Motor neuron (in vitro differentiated cells): ENCODE results near the gene METTL2B. TPM values are rescaled to one million over a fixed set of nuclear protein-coding genes. Genes with fewer than 3 reads are reported as not detected.
"Not testable (repeated sequence)": the region's sequence is repeated elsewhere in the genome, so short reads cannot be mapped to it uniquely, and the experiment has no call there.

Source experiments
- ATAC-seq, 8 experiments: fragments of 200-7000 bp; cut with Tn5 transposase; replicated peaks in 6 of 8; 2 replicates each; pipeline ENCODE4 v1.8.0; 2021; ENCODE audit warnings: mild to moderate bottlenecking in 8 of 8, moderate library complexity in 8 of 8
- H3K27ac ChIP-seq, 2 donors: fragments of 250-450 bp; sonication (Bioruptor Pico); 2 replicates each; pipeline ENCODE4 v1.9.0; 2021; ENCODE audit warnings: antibody characterized with exemption in 2 of 2, mild to moderate bottlenecking in 2 of 2, moderate library complexity in 1 of 2
- H3K4me1 ChIP-seq, 2 donors: fragments of 250-450 bp; sonication (Bioruptor Pico); replicated peaks in 1 of 2; 2 replicates each; pipeline ENCODE4 v1.6.1; 2021; ENCODE audit warnings: antibody characterized with exemption in 2 of 2, mild to moderate bottlenecking in 2 of 2, moderate library complexity in 1 of 2
- H3K4me3 ChIP-seq, 5 donors: fragments of 250-450 bp; sonication (Bioruptor Pico); 2 replicates each; pipeline ENCODE4 v1.9.0; 2021; ENCODE audit warnings: antibody characterized with exemption in 5 of 5, mild to moderate bottlenecking in 5 of 5, moderate library complexity in 4 of 5
- WGBS, 10 experiments: fragments of 450-650 bp; shearing (Covaris generic); methylation state at CpG; one replicate each; pipeline ENCODE4 v1.0.0; 2022; 5-methylcytosine and 5-hydroxymethylcytosine counted together
- in situ Hi-C, 9 experiments: fragments of 400-800 bp; cut with MboI; loops; one replicate each; pipeline ENCODE4 v1.15.0; 2021; ENCODE audit warnings: low sequenced_read_pairs in 9 of 9, low pct_unique_long_range_greater_than_20kb in 2 of 9; ENCODE audit not compliant: unreplicated experiment in 9 of 9
- total RNA-seq, 8 experiments: library from RNA; unstranded; fragments of 300-600 nt; gene quantifications; 2 replicates each; pipeline versions ENCODE4 v1.2.3 to v1.2.4, GENCODE V29; 2022

Gene METTL2B
- total RNA-seq, 8 experiments from 2014 or later = 26.9 to 41.6 (median 30.5) TPM

DNA sequence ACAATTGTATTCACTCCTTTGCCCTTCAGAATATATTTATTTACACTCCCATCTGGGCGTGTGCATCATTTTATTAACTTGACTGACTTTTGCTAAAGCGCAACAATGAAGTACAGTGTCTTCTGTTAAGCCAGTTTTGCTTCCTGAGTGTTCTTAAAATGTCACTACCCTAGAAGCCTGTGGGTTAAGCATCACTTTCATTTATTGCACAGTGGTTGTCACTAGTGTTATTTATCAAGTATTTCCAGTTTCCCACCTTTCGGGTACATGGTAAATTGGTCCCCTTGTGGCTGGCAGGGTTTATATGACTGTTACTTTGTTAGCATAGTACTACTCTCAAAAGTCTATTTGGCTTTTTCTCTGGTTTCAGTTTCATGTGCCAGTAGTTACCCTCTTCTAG, 17.6 kb upstream of the METTL2B start:
- in situ Hi-C loops = loop anchor here in 1 of 9 experiments (25.0 kb wide), 1 partner anchor 428 kb away; no protein-coding TSS in a partner anchor

DNA sequence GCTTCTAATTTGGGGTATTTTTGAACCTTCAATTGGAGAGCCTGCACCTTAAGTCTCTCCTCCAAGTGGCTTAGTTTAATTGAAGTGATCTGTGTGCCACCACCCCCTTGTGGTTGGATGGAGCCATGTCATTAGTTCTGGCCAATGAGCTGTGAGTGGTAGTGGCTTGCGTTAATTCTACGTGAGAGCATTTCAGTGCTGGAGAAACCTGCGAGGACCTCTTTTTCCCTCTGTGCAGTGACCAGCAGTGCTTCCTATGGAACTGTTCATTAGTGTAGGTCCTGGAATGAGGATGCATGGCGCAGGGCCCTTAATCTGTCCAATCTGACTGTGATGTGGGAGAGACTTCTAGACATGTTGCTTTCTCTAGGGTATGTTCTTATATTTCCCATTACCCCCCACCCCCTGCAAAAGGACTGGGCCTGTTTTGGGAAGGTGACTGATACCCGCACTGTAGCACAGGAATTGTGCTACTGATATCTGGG, 17.1 kb upstream of the METTL2B start:
- no peak overlapping the region for H3K4me3 ChIP-seq
- peaks cover 27 to 30% of the 10 kb centered on the region in 2 donors for H3K4me1 ChIP-seq
- in situ Hi-C loops = loop anchor here in 1 of 9 experiments (25.0 kb wide), 1 partner anchor 428 kb away; no protein-coding TSS in a partner anchor
- ATAC-seq = peak; percentile 24 to 57 (median 35)
- no peak overlapping the region for H3K27ac ChIP-seq
- 14 to 82% (median 62%) methylated on average over 2 to 4 of the region's 5 CpGs; no CpG with 5 or more reads in 1 of the 10 experiments for WGBS, 10 experiments

More for the DNA sequence above, 17.6 kb upstream of the METTL2B start:
- WGBS, 10 experiments = 42 to 100% (median 63%) methylated on average over 1 to 3 of the region's 3 CpGs; no CpG with 5 or more reads in 1 of the 10 experiments
- ATAC-seq = no peak
- H3K27ac ChIP-seq = no peak overlapping the region
- peaks cover 31 to 35% of the 10 kb centered on the region in 2 donors for H3K4me1 ChIP-seq
- H3K4me3 ChIP-seq = no peak overlapping the region

GRCh38 chr7:128462460-128462859, 14.1 kb upstream of the METTL2B start:
- peaks cover 9 to 13% of the 10 kb centered on the region in 2 donors for H3K4me1 ChIP-seq
- no peak overlapping the region for H3K4me3 ChIP-seq
- 43 to 100% (median 74%) methylated on average over 1 to 5 of the region's 5 CpGs; no CpG with 5 or more reads in 3 of the 10 experiments for WGBS, 10 experiments
- no peak overlapping the region for H3K27ac ChIP-seq
- no peak for ATAC-seq
- in situ Hi-C loops = loop anchor here in 2 of 9 experiments (5.0 to 25.0 kb wide), 2 partner anchors 35 to 425 kb away; no protein-coding TSS in a partner anchor

DNA sequence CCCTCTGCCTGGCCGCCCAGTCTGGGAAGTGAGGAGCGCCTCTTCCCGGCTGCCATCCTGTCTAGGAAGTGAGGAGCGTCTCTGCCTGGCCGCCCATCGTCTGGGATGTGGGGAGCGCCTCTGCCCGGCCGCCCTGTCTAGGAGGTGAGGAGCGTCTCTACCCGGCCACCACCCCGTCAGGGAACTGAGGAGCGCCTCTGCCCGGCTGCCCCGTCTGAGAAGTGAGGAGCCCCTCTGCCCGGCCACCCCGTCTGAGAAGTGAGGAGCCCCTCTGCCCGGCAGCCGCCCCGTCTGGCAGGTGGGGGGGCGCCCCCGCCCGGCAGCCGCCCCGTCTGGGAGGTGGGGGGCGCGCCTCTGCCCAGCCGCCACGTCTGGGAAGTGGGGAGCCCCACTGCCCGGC, 13.2 kb upstream of the METTL2B start:
- H3K4me1 ChIP-seq, H3K4me3 ChIP-seq, ATAC-seq, H3K27ac ChIP-seq: not testable (repeated sequence)
- no CpG with 5 or more reads among the region's 30 CpGs for WGBS, 10 experiments
- in situ Hi-C loops = loop anchor here in 2 of 9 experiments (5.0 to 25.0 kb wide), 2 partner anchors 36 to 424 kb away; no protein-coding TSS in a partner anchor

- not testable (repeated sequence) for ATAC-seq
- in situ Hi-C loops = loop anchor here in 2 of 9 experiments (5.0 to 25.0 kb wide), 2 partner anchors 37 to 423 kb away; no protein-coding TSS in a partner anchor
- WGBS, 10 experiments = 40 to 100% (median 73%) methylated on average over 1 to 3 of the region's 8 CpGs; no CpG with 5 or more reads in 3 of the 10 experiments
Observed at GRCh38 chr7:128463933-128464332, 12.6 kb upstream of the METTL2B start.

GRCh38 chr7:128466871-128467270, 9.7 kb upstream of the METTL2B start:
- not testable (repeated sequence) for H3K27ac ChIP-seq, H3K4me3 ChIP-seq, H3K4me1 ChIP-seq, ATAC-seq
- in situ Hi-C loops = loop anchor here in 1 of 9 experiments (25.0 kb wide), 1 partner anchor 420 kb away; no protein-coding TSS in a partner anchor

More at GRCh38 chr7:128463933-128464332, 12.6 kb upstream of the METTL2B start:
- H3K27ac ChIP-seq, H3K4me3 ChIP-seq, H3K4me1 ChIP-seq: not testable (repeated sequence)

- H3K27ac ChIP-seq = peak overlapping the region; percentile 88 to 92
- not testable (repeated sequence) for ATAC-seq
- WGBS, 10 experiments = 0 to 20% (median 0%) methylated on average over 2 to 4 of the region's 4 CpGs; no CpG with 5 or more reads in 3 of the 10 experiments
Observed at GRCh38 chr7:128477336-128477690, 765 bp downstream of the METTL2B start.

GRCh38 chr7:128479082-128479481, 2.5 kb downstream of the METTL2B start:
- WGBS, 10 experiments = 50 to 100% (median 83%) methylated on average over 1 of the region's 4 CpGs; no CpG with 5 or more reads in 6 of the 10 experiments
- H3K4me3 ChIP-seq, H3K27ac ChIP-seq, in situ Hi-C loops, ATAC-seq: not testable (repeated sequence)
- H3K4me1 ChIP-seq = peaks cover 6 to 13% of the 10 kb centered on the region in 2 donors

More at GRCh38 chr7:128477336-128477690, 765 bp downstream of the METTL2B start:
- Histone ChIP-seq H3K4me3 (peak overlapping the region; percentile 72 to 100 (median 77)), H3K4me1 (peaks cover 6 to 13% of the 10 kb centered on the region in 2 donors)
- in situ Hi-C loops = not testable (repeated sequence)

DNA sequence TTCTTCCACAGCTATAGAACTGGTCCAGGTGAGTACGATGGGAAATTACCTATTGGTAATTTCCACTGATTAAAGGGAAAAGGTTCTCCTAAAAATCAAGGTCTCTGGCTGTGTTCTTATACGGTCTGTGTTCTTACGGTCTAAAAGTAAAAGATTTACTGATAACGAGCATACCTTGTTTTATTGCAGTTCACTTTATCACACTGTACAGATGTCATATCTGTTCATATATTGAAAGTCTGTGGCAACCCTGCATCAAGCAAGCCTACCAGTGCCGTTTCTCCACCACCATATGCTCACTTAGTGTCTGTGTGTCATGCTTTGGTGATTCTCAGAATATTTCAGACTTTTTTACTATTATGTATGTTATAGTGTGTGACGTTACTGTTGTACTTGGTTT, 11.6 kb downstream of the METTL2B start:
- H3K4me1 ChIP-seq, ATAC-seq, in situ Hi-C loops, H3K4me3 ChIP-seq, H3K27ac ChIP-seq: not testable (repeated sequence)
- 87 to 100% (median 100%) methylated on average over 1 to 3 of the region's 6 CpGs; no CpG with 5 or more reads in 7 of the 10 experiments for WGBS, 10 experiments

GRCh38 chr7:128497405-128497804, 20.9 kb downstream of the METTL2B start:
- no peaks in the 10 kb centered on the region for H3K4me1 ChIP-seq
- H3K4me3 ChIP-seq = no peak overlapping the region
- in situ Hi-C loops = no loop called here
- WGBS, 10 experiments = 80 to 100% (median 93%) methylated on average over 1 to 8 of the region's 9 CpGs; no CpG with 5 or more reads in 4 of the 10 experiments
- ATAC-seq = no peak
- no peak overlapping the region for H3K27ac ChIP-seq

DNA sequence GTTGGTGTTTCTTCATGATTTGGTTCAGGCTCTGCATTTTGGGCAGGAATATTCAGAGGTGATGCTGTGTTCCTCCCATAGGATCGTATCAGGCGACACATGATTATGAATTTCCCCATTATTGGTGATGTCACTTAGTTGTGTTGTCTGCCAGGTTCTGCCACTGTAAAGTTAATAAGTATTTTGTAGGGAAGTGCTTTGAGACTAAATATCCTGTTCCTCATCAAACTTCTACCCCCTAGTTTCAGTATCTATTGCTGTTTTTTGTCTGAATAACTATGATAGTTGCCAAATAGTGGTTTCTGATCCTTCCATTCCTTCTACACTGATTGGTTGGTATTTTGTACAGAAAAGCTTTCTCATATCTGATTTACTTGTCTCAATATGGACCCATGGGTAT, 28.9 kb downstream of the METTL2B start:
- H3K27ac ChIP-seq, H3K4me3 ChIP-seq, H3K4me1 ChIP-seq, in situ Hi-C loops, ATAC-seq: not testable (repeated sequence)
- WGBS, 10 experiments = 80% methylated on average over 1 of the region's 2 CpGs; no CpG with 5 or more reads in 9 of the 10 experiments

GRCh38 chr7:128506819-128507218, 30.3 kb downstream of the METTL2B start:
- H3K4me3 ChIP-seq, in situ Hi-C loops, H3K4me1 ChIP-seq, ATAC-seq, H3K27ac ChIP-seq: not testable (repeated sequence)
- 100% methylated on average over 1 to 3 of the region's 3 CpGs; no CpG with 5 or more reads in 3 of the 10 experiments for WGBS, 10 experiments

- in situ Hi-C loops, H3K27ac ChIP-seq, ATAC-seq, H3K4me3 ChIP-seq, H3K4me1 ChIP-seq: not testable (repeated sequence)
- 60 to 86% (median 76%) methylated on average over 1 to 3 of the region's 5 CpGs; no CpG with 5 or more reads in 6 of the 10 experiments for WGBS, 10 experiments
Observed at GRCh38 chr7:128507321-128507993, 30.9 kb downstream of the METTL2B start.
